CD4-positive, alpha-beta T cell treated with Interleukin-17A for 1 hour (primary cell): Measurements from ENCODE around the gene CDK17.
"Not testable (repeated sequence)": the region's sequence is repeated elsewhere in the genome, so short reads cannot be mapped to it uniquely, and the experiment has no call there.

Experiments used
- DNase-seq: peaks from one replicate; pipeline ENCODE4 v3.0.0-alpha.2; 2020

Gene CDK17

DNA sequence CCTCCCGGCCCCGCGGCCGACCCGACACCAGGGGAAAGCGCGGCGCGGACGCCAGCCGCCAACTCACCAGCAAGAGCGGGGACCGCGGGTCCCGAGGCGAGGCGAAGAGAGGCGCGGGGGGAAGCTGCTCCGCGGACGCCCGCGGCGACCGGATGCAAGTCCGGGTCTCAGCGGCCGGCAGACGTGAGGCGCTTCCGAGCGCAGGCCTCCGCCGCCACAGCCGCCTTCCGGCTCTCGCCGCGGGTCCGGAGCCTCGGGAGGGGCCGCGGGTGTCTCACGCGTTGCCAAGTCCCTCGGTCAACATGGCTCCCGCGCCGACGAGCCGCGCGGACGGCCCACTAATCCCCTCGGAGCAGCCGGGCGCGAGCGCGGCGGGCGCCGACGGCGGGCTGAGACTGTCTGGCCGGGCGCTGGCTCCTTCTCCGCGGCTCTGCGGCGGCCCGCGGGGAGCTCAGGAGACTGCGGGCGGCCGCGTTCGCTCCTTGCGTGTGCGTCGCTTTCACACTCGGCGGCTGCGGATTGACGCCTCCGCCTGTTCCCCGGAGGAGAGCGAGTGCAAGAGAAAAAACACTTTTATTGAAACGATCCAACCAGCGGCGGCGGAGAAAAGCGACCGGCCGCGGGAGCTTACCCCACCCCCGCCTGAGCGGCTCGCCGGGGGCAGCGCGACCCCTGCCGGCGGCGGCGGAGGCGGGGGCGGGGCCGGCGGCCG, at the start of gene CDK17:
CDK17 (minus strand) TSS at position 521 of the 712 bp plus-strand sequence. CDS start 65,603 bp downstream, outside the sequence.
- DNase-seq, result peak; percentile 95

DNA sequence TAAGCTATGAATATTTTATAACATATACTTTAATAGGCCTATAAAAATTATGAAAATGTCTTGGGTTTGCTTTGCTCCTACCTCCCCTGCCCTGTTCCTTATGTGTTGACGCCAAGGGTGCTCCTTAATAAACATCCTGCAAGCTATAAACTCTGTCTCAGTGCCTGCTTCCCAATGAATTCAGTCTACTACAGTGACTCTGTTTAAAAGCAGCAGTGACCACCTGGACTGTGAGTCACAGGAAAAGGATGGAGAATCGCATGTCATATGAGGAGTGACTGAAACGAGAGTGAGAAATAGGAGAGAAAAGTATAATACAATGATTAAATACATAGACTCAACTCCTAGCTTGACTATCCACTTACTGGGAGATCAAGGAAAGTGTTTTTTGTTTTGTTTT, 48.1 kb upstream of the CDK17 start:
- no peak for DNase-seq

DNA sequence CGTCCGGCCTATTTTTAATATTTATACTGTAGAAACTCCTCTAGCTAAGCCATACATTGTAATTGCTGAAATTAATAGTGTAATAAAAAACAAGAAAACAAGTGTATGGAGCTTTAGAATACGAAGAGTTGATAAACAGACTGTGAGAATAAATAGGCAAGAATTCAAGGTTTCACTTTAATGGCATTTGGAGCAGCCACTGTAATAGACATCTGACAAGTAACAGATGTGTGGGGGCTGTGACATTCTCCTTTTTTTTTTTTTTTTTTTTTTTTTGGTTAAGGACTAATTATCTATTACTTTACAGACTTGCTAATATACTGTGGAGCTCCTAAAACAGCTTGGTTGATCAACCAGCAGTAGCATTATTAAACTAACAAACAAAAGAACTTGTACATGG, 47.0 kb upstream of the CDK17 start:
- DNase-seq, result no peak

DNA sequence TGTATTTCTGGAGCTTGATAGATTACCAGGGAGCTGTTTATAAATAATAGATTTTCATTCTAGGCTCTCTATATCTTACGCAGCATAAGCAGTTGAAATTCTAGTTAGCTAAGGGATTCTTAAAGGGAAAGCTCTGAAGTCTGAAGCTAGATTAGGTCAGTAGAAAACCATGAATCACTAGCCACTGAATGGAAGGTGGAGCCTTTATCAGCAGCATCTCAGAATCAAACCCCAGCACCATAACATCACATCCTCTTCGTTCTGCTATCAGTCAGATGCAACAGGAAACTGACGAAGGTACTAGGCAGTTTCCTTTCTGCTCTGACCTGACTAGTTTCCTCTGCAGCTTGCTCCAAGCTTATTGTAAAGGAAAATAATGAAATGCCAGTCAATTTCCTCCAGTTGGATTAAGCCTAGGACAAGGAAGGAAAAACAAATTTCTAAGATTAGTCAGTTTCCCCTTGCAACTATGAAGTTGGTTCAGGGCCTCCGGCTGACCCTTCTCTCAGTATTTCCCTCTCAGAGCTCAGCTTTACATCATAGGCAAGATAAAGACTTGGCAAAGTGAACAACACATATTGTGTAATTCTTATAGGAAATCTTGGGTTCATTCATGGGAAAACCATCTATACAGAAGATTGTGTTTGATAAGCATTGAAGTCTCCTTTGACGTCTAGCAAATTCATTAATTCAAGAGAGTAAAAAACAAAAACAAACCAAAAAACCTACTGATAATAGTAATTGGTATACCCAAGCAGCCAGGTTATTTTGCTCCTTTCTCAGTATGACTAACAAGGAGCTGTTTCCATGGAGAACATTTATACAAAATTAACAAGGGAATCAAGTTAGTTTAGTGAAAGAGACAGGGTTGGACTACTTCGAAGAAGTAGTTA, 45.7 kb upstream of the CDK17 start:
- peak; percentile 92 for DNase-seq

DNA sequence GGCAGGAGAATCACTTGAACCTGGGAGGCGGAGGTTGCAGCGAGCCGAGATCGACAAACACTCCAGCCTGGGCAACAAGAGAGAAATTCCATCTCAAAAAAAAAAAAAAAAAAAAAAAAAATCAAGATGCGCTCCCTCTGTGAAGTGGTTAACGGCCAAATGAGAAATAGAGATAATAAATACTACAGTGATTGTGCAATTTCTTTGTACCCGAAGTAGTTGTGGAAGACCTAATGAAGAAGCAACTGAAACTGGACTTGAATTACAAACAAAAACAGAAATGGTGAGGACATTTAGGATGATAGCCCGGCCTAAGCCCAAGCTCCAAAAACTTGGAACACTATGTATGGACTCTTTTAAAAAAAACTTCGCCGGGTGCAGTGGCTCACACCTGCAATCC, 44.2 kb upstream of the CDK17 start:
- DNase-seq, result no peak

DNA sequence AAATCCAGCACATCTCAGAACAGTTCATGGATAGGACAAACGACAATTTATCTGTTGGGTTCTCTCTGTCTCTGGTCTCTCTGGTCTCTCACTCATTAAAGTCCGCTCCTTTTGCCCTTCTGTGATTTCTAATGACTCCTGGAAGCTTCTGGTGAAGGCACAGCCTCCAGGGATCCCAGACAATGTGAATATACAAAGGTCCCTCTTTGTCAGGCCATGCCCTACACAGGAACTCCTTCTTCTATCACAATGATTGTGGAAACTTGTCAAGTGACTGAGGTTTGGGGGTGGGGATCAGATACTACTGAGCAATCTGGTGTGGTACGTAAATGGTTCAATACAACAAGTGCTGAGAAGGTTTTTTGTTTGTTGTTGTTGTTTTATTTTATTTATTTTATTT, 42.7 kb upstream of the CDK17 start:
- no peak for DNase-seq

DNA sequence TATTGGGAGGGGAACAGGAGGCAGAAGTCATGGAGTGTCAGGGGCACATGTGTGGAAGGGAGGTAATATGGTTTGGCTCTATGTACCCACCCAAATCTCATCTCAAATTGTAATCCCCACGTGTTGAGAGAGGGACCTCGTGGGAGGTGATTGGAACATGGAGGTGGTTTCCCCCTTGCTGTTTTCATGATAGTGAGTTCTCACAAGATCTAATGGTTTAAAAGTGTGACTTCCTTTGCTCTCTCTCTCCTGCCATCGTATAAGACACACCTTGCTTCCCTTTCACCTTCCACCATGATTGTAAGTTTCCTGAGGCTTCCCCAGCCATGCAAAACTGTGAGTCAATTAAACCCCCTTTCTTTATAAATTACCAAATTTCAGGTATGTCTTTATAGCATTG, 41.6 kb upstream of the CDK17 start:
- peak; percentile 61 for DNase-seq

DNA sequence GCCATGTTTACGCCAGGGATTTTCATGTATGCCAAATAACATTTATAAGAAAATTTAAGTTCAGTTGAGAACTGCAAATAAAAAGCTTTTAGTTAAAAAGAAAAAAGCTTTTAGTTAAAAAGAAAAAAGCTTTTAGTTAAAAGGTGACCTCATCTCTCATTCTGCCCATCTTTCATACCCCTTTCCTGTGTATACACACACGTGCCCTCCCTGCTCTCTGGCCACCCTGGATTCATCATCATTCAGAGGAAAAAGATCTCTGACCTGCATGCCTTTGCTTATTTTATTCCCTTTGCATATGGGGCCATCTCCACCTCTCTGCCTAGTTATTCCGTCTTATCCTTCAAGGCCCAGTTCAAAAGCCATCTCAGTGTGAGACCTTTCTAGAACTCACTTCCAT, 38.1 kb upstream of the CDK17 start:
- no peak for DNase-seq

DNA sequence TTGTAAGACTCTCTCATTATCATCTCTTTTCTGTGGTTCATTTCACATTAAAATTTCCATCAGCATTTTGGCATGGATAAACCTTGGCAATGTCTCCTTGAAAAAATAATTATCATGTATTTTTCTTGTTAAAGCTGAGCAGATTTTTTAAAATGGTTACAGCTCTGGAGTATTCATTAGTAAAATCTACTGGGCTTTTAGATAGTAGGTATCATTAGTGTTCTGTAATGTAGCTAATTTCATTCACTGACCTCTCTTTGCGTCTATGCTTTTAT, 36.9 kb upstream of the CDK17 start:
- DNase-seq, result no peak

DNA sequence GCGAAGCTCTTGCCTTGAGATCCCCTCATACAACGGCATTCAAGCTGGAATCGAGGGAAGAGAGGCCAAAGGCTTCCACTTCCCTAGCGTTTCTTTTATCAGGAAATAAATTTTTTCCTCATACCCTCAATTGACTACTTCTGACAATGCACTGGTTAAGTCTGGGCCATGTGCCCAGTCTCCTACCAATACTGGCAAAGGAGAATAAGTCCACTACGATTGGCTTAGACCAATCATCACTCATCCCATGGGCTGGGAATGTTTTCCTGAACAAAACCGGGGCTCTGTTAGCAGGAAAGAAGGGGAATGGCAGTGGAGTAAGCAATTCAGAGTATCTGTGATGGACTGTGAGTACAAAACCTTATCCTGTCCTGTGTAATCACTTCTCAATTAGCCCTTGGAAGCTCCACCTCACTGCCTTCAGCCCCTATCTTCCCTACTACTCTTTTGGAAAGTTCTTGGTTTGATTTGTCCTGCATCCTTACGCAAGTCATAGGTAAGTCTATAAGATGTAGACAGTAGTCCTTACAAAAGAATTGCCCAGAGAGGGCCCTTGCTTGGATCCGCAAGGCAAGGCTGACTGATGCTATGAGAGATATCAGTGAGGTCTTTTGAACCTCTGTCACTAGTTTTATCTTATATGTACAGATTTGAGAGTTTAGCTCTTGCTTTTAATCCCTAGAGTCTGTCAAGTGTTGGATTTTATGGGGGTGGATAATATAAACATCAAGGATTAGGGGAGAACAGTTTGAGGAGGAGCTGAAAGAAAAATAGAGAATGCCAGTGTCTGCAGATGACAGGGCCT, 36.3 kb upstream of the CDK17 start:
- DNase-seq, result no peak

DNA sequence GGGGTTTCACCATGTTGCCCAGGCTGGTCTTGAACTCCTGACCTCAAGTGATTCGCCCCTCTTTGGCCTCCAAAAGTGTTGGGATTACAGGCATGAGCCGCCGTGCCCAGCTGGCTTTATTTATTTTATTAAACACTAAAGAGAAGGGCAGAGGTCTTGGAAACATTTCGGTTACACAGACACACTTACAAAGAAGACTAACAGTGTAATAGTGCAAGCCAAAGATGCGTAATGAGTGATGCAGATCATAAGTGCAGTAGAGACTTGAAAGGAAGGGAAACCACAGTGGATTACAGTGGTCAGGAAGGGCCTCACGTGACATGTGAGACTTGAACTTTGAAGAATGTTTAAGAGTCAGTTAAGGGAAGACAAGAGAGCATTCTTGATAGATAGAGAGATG, 33.9 kb upstream of the CDK17 start:
- peak; percentile 89 for DNase-seq

DNA sequence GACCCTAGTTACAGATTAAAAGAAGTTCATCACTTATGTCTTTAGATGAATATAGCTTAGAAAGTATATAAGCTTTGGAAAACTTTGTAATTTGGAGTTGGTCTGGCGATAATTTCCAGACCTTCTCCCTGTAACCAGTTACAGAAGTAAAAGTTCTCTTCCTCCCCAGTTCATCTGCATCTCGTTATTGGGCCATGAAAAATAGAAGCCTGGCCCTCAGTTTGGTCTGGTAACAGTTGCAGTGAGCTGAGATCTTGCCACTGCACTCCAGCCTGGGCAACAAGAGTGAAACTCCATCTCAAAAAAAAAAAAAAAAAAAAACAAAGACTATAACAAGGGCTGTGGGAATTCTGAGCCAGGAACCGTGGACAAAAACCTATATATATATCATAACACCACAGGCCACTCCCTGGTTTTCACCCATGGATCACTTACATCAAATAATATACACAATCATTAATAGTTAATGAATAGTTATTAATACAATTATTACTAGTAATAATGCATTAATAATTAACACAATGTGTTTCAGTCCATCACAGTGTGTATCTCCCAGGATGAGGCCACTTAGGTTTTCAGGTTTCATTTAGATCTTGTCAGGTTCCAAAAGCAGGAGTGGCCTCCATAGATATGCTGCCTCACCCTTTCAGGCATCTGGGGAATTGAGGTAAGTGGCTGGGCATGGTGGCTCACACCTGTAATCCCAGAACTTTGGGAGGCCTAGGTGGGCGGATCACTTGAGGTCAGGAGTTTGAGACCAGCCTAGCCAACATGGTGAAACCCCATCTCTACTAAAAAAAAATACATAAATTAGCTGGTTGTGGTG, 32.5 kb upstream of the CDK17 start:
- DNase-seq, result not testable (repeated sequence)

DNA sequence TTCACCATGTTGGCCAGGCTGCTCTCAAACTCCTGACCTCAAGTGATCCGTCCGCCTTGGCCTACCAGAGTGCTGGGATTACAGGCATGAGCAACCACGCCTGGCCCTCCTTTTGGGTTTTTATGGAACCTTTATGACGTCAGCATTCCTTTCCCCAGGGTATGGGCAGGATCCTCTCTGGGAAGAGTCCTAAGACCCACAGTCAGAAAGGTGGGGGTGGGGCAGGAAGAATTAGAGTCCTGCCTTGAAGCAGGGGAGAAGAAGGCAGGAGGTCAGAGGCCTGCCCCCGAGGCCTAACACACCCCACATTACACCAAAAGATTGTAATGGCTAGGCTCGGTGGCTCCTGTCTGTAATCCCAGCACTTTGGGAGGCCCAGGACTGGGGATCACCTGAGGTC, 30.8 kb upstream of the CDK17 start:
- no peak for DNase-seq

DNA sequence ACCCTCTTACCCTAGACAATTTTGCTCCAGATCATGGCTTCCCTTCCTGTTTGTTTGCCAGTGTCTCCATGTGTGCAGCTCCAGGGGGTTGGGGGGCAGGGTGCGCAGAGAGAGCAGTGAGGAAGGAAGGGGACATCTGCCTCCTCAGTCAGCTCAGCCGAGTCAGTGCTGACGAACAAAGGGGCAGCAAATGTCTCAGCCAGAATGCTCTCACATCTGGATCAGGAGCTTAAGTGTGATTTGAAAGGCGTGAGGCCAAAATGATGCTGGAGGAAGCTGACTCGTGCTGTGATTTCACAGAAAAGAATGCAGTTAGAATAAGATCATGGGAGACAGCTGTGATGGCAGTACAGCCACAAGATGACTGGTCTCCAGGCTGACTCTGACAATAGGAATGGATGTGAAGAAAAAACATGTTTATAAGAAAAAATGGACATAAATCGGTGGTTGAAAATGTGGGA, 27.1 kb upstream of the CDK17 start:
- DNase-seq, result no peak

DNA sequence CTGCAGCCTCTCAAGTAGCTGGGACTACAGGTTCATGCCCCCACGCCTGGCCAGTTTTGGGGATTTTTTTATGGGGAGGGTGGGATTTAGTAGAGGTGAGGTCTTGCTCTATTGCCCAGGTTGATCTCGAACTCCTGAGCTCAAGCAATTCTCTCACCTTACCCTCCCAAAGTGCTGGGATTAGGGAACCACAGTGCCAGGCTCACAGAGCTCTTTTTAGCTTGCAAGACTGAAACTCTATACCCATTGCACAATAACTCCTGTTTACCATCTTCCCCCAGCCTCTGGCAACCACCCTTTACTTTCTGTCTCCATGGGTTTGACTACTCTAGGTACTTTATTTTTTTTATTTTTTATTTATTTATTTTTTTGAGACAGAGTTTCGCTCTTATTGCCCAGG, 25.7 kb upstream of the CDK17 start:
- DNase-seq, result no peak

DNA sequence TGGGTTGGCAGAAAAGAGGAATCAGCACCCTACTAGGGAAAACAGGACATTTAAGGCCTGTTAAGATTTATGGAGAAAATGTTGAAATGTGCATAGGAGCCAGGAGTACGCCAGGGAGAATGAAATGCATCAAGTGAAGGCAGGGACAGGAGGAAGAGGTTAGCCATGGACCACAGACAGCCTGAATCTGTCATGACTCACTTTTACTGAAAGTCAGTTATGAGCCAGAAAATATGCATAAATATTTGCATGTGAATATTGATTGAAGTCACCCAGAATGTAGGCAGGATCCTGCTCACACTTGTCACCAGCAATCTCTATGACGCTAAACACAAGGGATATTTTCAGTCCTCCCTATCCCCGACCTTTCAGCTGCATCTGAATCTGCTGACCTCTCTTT, 25.1 kb upstream of the CDK17 start:
- no peak for DNase-seq

DNA sequence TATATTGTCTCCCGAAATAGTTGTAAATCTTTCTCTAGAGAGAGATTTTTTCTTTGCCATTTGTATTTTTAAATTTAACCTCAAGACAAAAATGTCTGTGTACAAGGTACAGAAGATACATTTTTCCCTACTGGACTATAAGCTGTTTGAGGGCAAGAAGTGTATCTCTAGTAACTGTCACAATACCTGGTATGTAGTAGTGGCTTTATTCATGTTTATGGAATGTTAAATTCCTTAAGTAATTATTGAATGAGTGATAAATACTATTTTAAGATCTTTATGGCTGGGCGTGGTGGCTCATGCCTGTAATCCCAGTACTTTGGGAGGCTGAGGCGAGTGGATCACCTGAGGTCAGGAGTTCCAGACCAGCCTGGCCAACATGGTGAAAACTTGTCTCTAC, 24.4 kb upstream of the CDK17 start:
- DNase-seq, result no peak

DNA sequence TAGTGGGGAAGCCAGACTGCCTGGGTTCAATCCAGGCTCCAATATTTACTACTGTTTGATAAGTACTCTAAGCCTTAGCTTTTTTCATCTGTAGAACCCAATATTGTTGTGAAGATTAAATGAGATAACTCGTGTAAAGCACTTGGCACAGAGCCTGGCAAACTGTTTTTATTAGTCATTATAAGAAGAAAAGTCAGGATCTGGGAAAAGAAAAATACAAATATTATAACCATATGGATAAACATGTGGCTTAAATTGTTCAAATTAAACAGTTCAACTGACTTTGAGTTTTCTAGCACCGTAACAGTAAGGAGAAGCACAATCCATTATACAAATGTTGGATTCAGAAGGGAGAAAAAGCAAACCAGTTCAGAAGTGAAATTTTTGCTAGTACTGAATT, 22.0 kb upstream of the CDK17 start:
- DNase-seq, result no peak

DNA sequence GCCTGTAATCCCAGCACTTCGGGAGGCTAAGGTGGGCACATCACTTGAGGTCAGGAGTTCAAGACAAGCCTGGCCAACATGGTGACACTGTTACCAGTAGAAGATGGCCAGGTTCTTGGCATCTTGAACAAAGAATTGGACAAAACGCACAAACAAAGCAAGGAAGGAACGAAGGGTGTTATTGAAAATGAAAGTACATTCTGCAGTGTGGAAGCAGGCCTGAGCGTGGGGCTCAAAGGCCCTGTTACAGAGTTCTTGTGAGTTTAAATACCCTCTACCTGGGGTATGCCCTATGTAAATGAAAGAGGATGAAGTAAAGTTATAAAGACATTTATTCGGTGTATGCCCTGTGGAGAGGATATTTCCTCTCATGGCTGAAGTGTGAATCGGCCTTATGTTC, 20.8 kb upstream of the CDK17 start:
- peak; percentile 59 for DNase-seq

DNA sequence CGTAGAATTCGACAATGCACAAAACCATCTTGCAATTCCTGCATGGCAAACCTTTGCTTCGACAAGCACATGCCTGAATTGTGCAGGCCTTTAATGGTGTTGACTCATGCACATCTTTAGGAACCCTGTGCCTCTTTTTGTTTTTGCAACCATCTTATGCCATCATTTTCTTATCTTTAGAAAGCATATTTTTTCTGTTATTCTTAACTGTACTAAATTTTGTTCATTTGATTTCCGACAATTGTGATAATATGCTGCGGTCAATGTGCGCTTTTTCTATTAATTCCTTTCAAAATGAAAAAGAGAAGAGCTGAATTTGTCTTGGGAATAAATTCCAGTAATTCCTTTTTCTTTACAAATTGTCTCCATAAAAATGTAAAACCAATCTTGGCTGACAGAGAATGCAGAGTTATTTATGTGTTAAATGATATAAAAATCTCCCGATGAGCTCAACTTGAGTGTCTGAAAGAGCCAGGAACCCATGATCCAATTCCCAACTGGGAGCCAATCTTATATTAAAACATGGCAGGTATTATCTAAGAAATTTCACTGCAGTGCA, 20.1 kb upstream of the CDK17 start:
- DNase-seq, result no peak

DNA sequence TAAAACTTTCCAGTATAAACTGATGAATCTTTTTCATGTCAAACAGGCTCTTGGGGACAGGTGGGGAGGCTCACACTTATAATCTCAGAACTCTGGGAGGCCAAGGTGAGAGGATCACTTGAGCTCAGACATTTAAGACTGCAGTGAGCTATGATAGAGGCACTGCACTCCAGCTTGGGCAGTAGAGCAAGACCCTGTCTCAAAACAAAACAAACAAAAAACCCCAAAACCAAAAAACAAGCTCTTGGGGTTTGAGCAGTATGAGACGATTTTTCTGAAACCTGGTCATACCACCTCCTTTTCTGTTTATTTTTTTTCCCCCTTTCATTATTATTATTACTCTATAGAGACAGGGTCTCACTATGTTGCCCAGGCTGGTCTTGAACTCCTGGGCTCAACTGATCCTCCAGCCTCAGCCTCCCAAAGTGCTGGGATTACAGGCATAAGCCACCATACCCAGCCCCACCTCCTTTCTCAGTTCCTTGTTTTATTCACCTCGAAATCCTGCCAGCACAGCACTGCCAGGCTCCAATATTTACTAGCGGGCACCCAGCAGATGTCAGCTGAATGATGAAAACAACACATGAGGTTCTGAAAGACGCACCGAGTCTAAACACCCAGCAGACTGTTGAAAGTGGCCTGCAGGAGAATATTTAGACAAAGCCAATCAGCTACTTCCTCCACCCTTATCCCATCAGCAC, 19.5 kb upstream of the CDK17 start:
- no peak for DNase-seq

DNA sequence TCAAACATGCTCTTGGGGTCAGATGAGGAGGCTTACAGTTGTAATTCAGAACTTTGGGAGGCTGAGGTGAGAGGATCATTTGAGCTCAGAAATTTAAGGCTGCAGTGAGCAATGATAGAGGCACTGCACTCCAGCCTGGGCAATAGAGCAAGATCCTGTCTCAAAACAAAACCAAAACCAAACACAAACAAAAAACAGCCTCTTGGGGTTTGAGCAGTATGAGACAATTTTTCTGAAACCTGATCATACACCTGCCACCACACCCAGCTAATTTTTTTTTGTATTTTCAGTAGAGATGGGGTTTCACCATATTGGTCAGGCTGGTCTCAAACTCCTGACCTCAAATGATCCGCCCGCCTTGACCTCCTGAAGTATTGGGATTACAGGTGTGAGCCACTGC, 17.4 kb upstream of the CDK17 start:
- DNase-seq, result not testable (repeated sequence)
